Hepatocyte (in vitro differentiated cells): Measurements from ENCODE around the gene PCGF5. TPM values are rescaled to one million over a fixed set of nuclear protein-coding genes. Genes with fewer than 3 reads are reported as not detected.
"Not testable (repeated sequence)": the region's sequence is repeated elsewhere in the genome, so short reads cannot be mapped to it uniquely, and the experiment has no call there.

Experiments
- DNase-seq: peaks from one replicate; pipeline ENCODE4 v3.0.0-alpha.2; 2016; ENCODE audit warnings: low spot score
- H2AFZ ChIP-seq: fragments of 200-600 bp; sonication (generic); 2 replicates; pipeline ENCODE4 v1.6.0; 2016; ENCODE audit warnings: antibody characterized with exemption, mild to moderate bottlenecking
- H3K27ac ChIP-seq: fragments of 200-600 bp; sonication (generic); 2 replicates; pipeline ENCODE4 v1.5.1; 2016; ENCODE audit warnings: mild to moderate bottlenecking
- H3K27me3 ChIP-seq: fragments of 200-600 bp; sonication (generic); 2 replicates; pipeline ENCODE4 v1.6.1; 2016
- H3K36me3 ChIP-seq: fragments of 200-600 bp; sonication (generic); replicated peaks from 2 replicates; pipeline ENCODE4 v1.5.1; 2016; ENCODE audit warnings: low read depth; ENCODE audit not compliant: insufficient read depth
- H3K4me1 ChIP-seq: fragments of 200-600 bp; sonication (generic); 2 replicates; pipeline ENCODE4 v1.5.1; 2016; ENCODE audit warnings: mild to moderate bottlenecking, moderate library complexity; ENCODE audit not compliant: insufficient read depth
- H3K4me2 ChIP-seq: fragments of 200-600 bp; sonication (generic); 2 replicates; pipeline ENCODE4 v1.6.0; 2016
- H3K4me3 ChIP-seq: fragments of 200-600 bp; sonication (generic); 2 replicates; pipeline ENCODE4 v1.5.1; 2016; ENCODE audit warnings: mild to moderate bottlenecking
- H3K79me2 ChIP-seq: fragments of 200-600 bp; sonication (generic); 2 replicates; pipeline ENCODE4 v1.6.0; 2017; ENCODE audit warnings: mild to moderate bottlenecking
- H3K9me2 ChIP-seq: fragments of 200-600 bp; sonication (generic); replicated peaks from 2 replicates; pipeline ENCODE4 v1.6.0; 2017; ENCODE audit warnings: mild to moderate bottlenecking; ENCODE audit not compliant: insufficient read depth
- H3K9me3 ChIP-seq: fragments of 200-600 bp; sonication (generic); 2 replicates; pipeline ENCODE4 v1.5.1; 2016; ENCODE audit warnings: low read depth, mild to moderate bottlenecking
- H4K20me1 ChIP-seq: fragments of 200-600 bp; sonication (generic); 2 replicates; pipeline ENCODE4 v1.6.0; 2016; ENCODE audit warnings: mild to moderate bottlenecking; ENCODE audit not compliant: insufficient read depth, poor library complexity, severe bottlenecking
- CTCF ChIP-seq: fragments of 200-600 bp; sonication (generic); IDR thresholded peaks from 2 replicates; pipeline ENCODE4 v1.5.1; 2016; ENCODE audit warnings: antibody characterized with exemption, mild to moderate bottlenecking; ENCODE audit not compliant: poor library complexity
- EZH2 ChIP-seq: fragments of 200-600 bp; sonication (generic); IDR thresholded peaks from 2 replicates; pipeline ENCODE4 v1.6.1; 2016; ENCODE audit warnings: antibody characterized with exemption, mild to moderate bottlenecking, borderline replicate concordance
- EZH2phosphoT487 ChIP-seq: fragments of 200-600 bp; sonication (generic); IDR thresholded peaks from one replicate; pipeline ENCODE4 v1.6.1; 2018; ENCODE audit warnings: antibody characterized with exemption, mild to moderate bottlenecking, low read depth, moderate library complexity; ENCODE audit not compliant: unreplicated experiment, severe bottlenecking
- WGBS: methylation state at CpG from one replicate; pipeline ENCODE4 v1.1.6; 2016; ENCODE audit warnings: low lambda C conversion rate; ENCODE audit errors: missing lambda C conversion rate; 5-methylcytosine and 5-hydroxymethylcytosine counted together
- polyA plus RNA-seq: library from polyadenylated mRNA; unstranded; fragments of >200 nt; fragmentation: Nextera tagmentation; extraction: Ambion mirVana; gene quantifications from 2 replicates; pipeline ENCODE4 v1.2.1, GENCODE V29; 2016
- total RNA-seq: library from RNA; depleted of rRNA; stranded (reverse); fragments of >200 nt; gene quantifications from 2 replicates; pipeline ENCODE4 v1.2.3, GENCODE V29; 2014

Gene PCGF5
- total and polyA plus RNA-seq, 2 experiments from 2014 or later, result 32.1 to 38.7 TPM

- H2AFZ ChIP-seq, result no peak overlapping the region
- H3K79me2 ChIP-seq, result no peaks in the 10 kb centered on the region
- H3K9me2 ChIP-seq, result no peaks in the 10 kb centered on the region
- no peaks in the 10 kb centered on the region for H3K27me3 ChIP-seq
- no peak overlapping the region for H3K27ac ChIP-seq
- no peak for DNase-seq
- no peaks in the 10 kb centered on the region for H3K4me1 ChIP-seq
- H3K4me3 ChIP-seq, result no peak overlapping the region
- WGBS, result 88% methylated on average over 4 of the region's 4 CpGs
- H3K4me2 ChIP-seq, result no peak overlapping the region
- H4K20me1 ChIP-seq, result no peaks in the 10 kb centered on the region
- H3K9me3 ChIP-seq, result no peaks in the 10 kb centered on the region
- no peaks in the 10 kb centered on the region for H3K36me3 ChIP-seq
- TF ChIP-seq EZH2phosphoT487, result no peak
- TF ChIP-seq CTCF, result no peak
- no peak for TF ChIP-seq EZH2
Observed at GRCh38 chr10:91319336-91319735, 98.9 kb downstream of the PCGF5 start.

- H2AFZ ChIP-seq, result not testable (repeated sequence)
- 97% methylated on average over 24 of the region's 44 CpGs for WGBS
Observed at GRCh38 chr10:91323293-91323905, 102.9 kb downstream of the PCGF5 start.

GRCh38 chr10:91328320-91328984 lies 108.0 kb downstream of the PCGF5 start:
- no peak overlapping the region for H2AFZ ChIP-seq
- H3K4me3 ChIP-seq, result no peak overlapping the region
- WGBS, result 88% methylated on average over 4 of the region's 4 CpGs
- no peaks in the 10 kb centered on the region for H3K9me2 ChIP-seq
- H3K27me3 ChIP-seq, result no peaks in the 10 kb centered on the region
- H3K79me2 ChIP-seq, result no peaks in the 10 kb centered on the region
- TF ChIP-seq CTCF (no peak), EZH2 (no peak)
- H3K36me3 ChIP-seq, result no peaks in the 10 kb centered on the region
- H3K27ac ChIP-seq, result no peak overlapping the region
- no peak for DNase-seq
- H3K4me2 ChIP-seq, result no peak overlapping the region
- no peaks in the 10 kb centered on the region for H3K9me3 ChIP-seq
- no peaks in the 10 kb centered on the region for H4K20me1 ChIP-seq
- H3K4me1 ChIP-seq, result no peaks in the 10 kb centered on the region

More at GRCh38 chr10:91323293-91323905, 102.9 kb downstream of the PCGF5 start:
- not testable (repeated sequence) for H3K79me2 ChIP-seq, H4K20me1 ChIP-seq, H3K9me3 ChIP-seq, H3K4me3 ChIP-seq, H3K36me3 ChIP-seq, H3K4me2 ChIP-seq, DNase-seq, H3K27me3 ChIP-seq, H3K9me2 ChIP-seq, H3K4me1 ChIP-seq, H3K27ac ChIP-seq

Other genes with a start within 250 kb of the PCGF5 start
- gene HECTD2, start 189.7 kb downstream of the PCGF5 start, total RNA-seq, result 19.7 and 25.0 TPM in 2 replicates
- 9.0 TPM in 2 replicates for gene HECTD2, start 189.7 kb downstream of the PCGF5 start, polyA plus RNA-seq